ENCODE results near the gene SLC7A1. TPM values are rescaled to one million over a fixed set of nuclear protein-coding genes. Genes with fewer than 3 reads are reported as not detected.

The SLC7A1 gene
- polyA plus RNA-seq, 2 of the 4 experiments (the other 2 are of a cell fraction): 19.9 to 24.8 TPM

- no peak for TF ChIP-seq CTCF (IDR thresholded peaks at IDR 0.05)
- TF ChIP-seq POLR2AphosphoS2 (conservative IDR thresholded peaks at IDR 0.05; ENCODE audit: low read length): no peak
- TF ChIP-seq ZFP36 (IDR thresholded peaks at IDR 0.05; ENCODE audit: borderline replicate concordance, partially characterized antibody): no peak
- TF ChIP-seq PHF8 (IDR thresholded peaks at IDR 0.05; ENCODE audit: borderline replicate concordance, low read depth): no peak
- no peak for TF ChIP-seq RARB (CRISPR knock-in tag; IDR thresholded peaks at IDR 0.05)
These were observed 17.6 kb upstream of the SLC7A1 start (continued) for GRCh38 chr13:29613101-29613500.

GRCh38 chr13:29607465-29607864, 12.0 kb upstream of the SLC7A1 start:
- FAIRE-seq: no peak
- ATAC-seq: no peak
- Histone ChIP-seq H3K4me3 (no peak overlapping the region), H3K4me1 (no peaks in the 10 kb centered on the region), H3K27ac (no peak overlapping the region), H3K4me2 (no peak overlapping the region), H3K9me3 (no peaks in the 10 kb centered on the region)
- CTCF ChIA-PET: no interaction called here
- no peak for TF ChIP-seq FOXS1 (CRISPR knock-in tag; IDR thresholded peaks at IDR 0.05)
- no peak for TF ChIP-seq ZC3H11A (IDR thresholded peaks at IDR 0.05)
- no peak for TF ChIP-seq FOSL2 (IDR thresholded peaks at IDR 0.05)
- TF ChIP-seq FOSL2 (CRISPR knock-in tag; IDR thresholded peaks at IDR 0.05): no peak
- no peak for TF ChIP-seq CEBPB (IDR thresholded peaks at IDR 0.05)
- TF ChIP-seq HEYL (CRISPR knock-in tag; IDR thresholded peaks at IDR 0.05): no peak
- TF ChIP-seq SREBF2 (IDR thresholded peaks at IDR 0.05): no peak
- 80% methylated on average over 1 of the region's 1 CpG for WGBS (ENCODE audit: missing lambda C conversion rate)
- DNase-seq (ENCODE audit: low read depth in 1 of 2, low spot score in 1 of 2): no peak
- POLR2A ChIA-PET: no interaction called here

GRCh38 chr13:29605860-29606526, 10.5 kb upstream of the SLC7A1 start:
- no peak for DNase-seq (ENCODE audit: low read depth in 1 of 2, low spot score in 1 of 2)
- ATAC-seq: no peak
- WGBS (ENCODE audit: missing lambda C conversion rate): 25% methylated on average over 8 of the region's 8 CpGs
- H3K4me1 ChIP-seq: no peaks in the 10 kb centered on the region
- POLR2A ChIA-PET: no interaction called here
- TF ChIP-seq PHF8 (IDR thresholded peaks at IDR 0.05; ENCODE audit: borderline replicate concordance, low read depth): no peak
- no peak for TF ChIP-seq EHMT2 (IDR thresholded peaks at IDR 0.05; ENCODE audit: low read depth)
- no peak for TF ChIP-seq REST (IDR thresholded peaks at IDR 0.05)
- no peak for TF ChIP-seq ZFP36 (IDR thresholded peaks at IDR 0.05; ENCODE audit: borderline replicate concordance, partially characterized antibody)
- no peak for TF ChIP-seq NPAS2 (CRISPR knock-in tag; IDR thresholded peaks at IDR 0.05; ENCODE audit: borderline replicate concordance)
- TF ChIP-seq FOSL2 (IDR thresholded peaks at IDR 0.05): no peak
- no peak for TF ChIP-seq FOSL2 (CRISPR knock-in tag; IDR thresholded peaks at IDR 0.05)
- no peak for TF ChIP-seq ATOH8 (CRISPR knock-in tag; IDR thresholded peaks at IDR 0.05; ENCODE audit: low read depth)
- TF ChIP-seq BHLHE40 (IDR thresholded peaks at IDR 0.05; ENCODE audit: low read depth, low read length): no peak
- TF ChIP-seq ZC3H11A (IDR thresholded peaks at IDR 0.05): no peak
- TF ChIP-seq ELK1 (IDR thresholded peaks at IDR 0.05; ENCODE audit: low read depth, low read length): no peak
- TF ChIP-seq FOXS1 (CRISPR knock-in tag; IDR thresholded peaks at IDR 0.05): no peak
- TF ChIP-seq RFX5 (IDR thresholded peaks at IDR 0.05): no peak
- TF ChIP-seq SREBF2 (IDR thresholded peaks at IDR 0.05): no peak
- TF ChIP-seq CBX8 (IDR thresholded peaks at IDR 0.05): no peak
- no peak overlapping the region for H3K4me2 ChIP-seq
- H3K9me3 ChIP-seq: no peaks in the 10 kb centered on the region
- H3K4me3 ChIP-seq: no peak overlapping the region
- no peak for FAIRE-seq
- CTCF ChIA-PET: interaction anchor here (1.1 kb wide), 1 partner anchor 12 kb away, joined by 4 read pairs; no protein-coding TSS in a partner anchor
- H3K27ac ChIP-seq: no peak overlapping the region

All from A549 (cell line).